HT-29 (cell line): ENCODE measurements around the gene UTP15. TPM values are rescaled to one million over a fixed set of nuclear protein-coding genes. Genes with fewer than 3 reads are reported as not detected.

Source experiments
- DNase-seq: peaks from one replicate; pipeline ENCODE4 v3.0.0-alpha.2; 2015; ENCODE audit warnings: low spot score
- total RNA-seq: library from RNA; depleted of rRNA; stranded (reverse); fragments of >200 nt; shearing (Covaris generic); gene quantifications from 2 replicates; pipeline ENCODE4 v1.2.3, GENCODE V29; 2014; rRNA removed

UTP15 gene
- total RNA-seq, 1 experiment from 2014 or later: 36.8 TPM

DNA sequence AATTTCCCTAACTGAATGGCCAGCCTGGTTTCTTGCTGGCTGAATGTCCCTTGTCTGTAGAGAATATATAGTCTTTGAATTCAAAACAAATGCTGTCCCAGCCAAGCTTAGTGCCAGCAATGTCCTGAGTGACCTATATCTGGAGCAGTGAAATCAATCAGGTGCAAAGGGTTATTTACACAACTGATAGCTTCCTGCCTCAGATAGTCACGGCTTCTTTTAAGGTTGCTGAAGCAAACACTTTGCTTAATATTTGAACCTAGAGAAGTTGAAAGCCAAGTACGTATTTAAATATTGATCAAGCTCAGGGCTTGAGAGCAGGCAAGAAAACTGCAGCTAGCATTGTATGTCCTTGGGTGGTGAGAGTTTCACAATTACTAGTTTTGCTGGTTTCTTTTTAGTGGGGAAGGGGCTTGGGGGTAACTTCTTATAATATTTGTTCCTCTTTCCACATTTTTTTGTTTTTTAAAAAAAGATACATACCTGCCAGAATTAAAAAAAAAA is 58.4 kb downstream of the UTP15 start:
- DNase-seq: peak; percentile 47

DNA sequence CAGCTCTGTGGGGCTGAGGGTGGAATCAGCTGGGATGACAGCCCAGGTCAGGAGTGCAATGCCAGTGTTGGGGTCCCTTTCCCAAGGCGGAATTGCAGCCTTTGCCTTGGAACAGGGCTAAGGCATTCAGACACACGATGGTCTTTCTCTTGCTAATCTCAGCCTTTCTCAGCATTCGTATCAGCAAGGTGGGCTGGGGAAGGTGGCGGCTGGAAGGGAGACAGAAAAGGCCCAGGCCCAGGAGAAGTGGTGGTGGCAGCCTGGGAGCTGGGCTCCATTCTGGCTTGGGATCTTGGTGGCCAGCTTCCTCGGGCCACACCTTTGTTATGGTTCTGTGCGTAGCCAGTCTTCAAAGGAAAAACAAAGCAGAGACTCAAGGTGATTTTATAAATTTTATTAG is 59.3 kb downstream of the UTP15 start:
- DNase-seq: no peak

- DNase-seq: peak; percentile 51
These were observed 59.9 kb downstream of the UTP15 start for GRCh38 chr5:73625372-73625943.

DNA sequence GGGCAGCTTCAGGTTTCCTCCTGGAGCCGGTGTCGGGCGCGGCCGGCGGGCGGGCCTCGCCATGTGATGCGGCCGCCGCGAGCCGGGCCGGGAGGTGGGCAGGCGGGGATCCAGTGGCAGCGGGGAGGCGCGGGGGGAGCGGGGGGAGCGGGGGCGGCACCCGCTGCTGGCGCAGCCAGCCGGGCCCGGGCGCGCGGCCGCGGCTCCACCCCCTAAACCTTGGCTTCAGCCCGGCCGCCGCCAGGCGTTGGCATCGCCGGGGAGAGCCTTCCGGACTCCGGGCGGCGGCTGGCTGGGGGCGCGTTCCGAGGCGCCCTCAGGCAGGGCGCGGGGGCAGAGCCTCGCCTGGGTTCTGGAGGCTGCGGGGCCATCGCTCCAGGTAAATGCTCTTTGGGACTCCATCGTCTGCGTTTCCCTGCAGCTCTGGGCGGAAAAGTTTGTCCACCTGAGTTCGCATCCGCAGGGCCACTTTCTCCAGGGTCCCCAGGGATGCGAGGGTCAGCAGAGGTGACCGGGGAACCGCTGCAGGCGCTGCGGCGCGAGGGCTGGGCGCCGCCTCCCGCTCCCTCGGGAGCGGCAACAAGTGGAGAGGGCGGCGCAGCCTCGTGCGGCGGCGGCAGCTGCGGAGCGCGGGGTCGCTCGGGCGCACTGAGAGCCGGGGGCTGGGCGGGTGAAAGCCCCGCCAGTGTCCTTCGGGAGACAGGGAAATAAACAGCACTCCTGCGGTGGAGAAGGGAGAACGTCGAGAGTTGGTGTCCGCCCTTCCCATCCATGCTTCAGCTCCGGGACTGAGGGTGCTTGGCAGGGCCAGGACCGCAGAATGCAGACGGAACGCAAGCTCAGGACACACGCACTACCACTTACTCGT is 60.6 kb downstream of the UTP15 start, which contains the start of gene ARHGEF28:
Gene ARHGEF28, plus strand, starts transcription at position 253 of the 868 bp plus-strand sequence. CDS start 58,656 bp downstream, outside the sequence.
- DNase-seq: peak; percentile 83

DNA sequence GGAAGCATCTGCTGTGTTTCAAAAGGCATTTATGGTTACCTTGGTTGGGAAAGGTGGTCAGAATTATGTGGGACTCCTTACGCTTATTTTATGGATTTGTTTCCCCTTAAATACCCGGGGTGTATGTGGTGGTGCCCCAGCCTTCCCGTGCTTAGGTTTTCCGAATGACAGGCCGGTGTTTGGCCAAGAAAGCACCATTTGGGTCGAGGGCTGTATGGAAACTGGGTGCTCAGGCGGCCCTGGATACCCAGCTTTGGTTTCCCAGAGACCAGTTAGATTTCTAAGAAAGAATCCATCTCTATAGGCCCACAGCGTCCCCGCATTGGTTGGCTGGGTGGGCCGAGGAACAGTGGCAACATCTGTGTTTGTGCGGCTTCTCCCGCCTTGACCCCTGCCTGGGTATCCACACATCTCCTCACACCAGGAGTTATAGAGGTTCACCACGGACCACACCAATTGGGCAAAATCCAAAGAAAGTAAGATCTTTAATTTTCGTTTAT is 61.3 kb downstream of the UTP15 start:
- DNase-seq: no peak

DNA sequence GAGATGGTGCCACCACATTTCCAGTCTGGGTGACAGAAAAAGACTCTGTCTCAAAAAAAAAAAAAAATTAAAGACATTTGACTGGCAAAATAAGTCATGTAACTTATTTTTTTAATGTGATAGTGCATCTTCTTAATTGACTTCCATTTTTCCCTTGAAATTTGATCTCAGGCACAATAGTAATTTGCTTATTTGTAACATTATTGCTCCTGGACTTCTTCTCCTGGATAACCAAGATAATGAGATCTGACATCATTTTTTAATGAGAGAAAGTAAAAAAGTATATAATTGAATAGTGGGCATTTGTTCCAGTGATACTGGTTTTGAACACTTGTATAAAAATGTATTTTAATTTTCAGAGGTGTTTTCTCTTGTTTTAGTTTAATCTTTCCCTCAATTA is 63.9 kb downstream of the UTP15 start:
- DNase-seq: no peak

DNA sequence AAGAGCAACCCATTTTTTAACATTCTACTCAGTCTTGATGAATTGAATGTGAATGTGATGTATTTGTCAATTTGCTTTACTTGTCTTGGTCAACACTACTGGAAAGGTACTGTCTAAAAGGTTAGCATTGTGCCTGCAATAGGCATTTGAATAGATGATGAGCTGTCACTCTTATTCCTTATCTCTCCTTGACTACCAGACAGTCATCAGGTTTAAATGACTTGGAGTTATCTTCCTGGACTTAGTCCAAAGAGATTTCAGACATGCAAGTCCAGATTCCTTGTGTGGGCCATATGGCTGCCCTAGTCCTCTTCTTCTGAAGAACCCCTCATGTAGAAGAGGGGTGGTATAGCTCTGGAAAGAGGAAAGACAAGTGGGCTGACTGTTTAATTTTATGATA is 65.2 kb downstream of the UTP15 start:
- DNase-seq: no peak

GRCh38 chr5:73631500-73631899 is 66.0 kb downstream of the UTP15 start:
- DNase-seq: no peak

Other genes with a start within 250 kb of the UTP15 start
- gene FOXD1, start 117.0 kb upstream of the UTP15 start, total RNA-seq: 0.20 and 0.31 TPM in 2 replicates
- gene BTF3, start 67.3 kb upstream of the UTP15 start, total RNA-seq: 233 and 255 TPM in 2 replicates
- 5.2 and 5.7 TPM in 2 replicates for gene ANKRA2, start 104 bp upstream of the UTP15 start, total RNA-seq
- gene ARHGEF28, start 60.5 kb downstream of the UTP15 start, total RNA-seq: 20.1 and 36.5 TPM in 2 replicates